ENCODE results near the gene ELF2.
"Not testable (repeated sequence)": the region's sequence is repeated elsewhere in the genome, so short reads cannot be mapped to it uniquely, and the experiment has no call there.

Gene ELF2

GRCh38 chr4:139082750-139083606 lies 94.0 kb downstream of the ELF2 start:
- peak overlapping the region; percentile 91 for H3K27ac Mint-ChIP-seq
- no peaks in the 10 kb centered on the region for H3K27me3 Mint-ChIP-seq
- peaks cover 49% of the 10 kb centered on the region for H3K4me1 Mint-ChIP-seq

GRCh38 chr4:139078926-139079325 lies 98.1 kb downstream of the ELF2 start:
- Mint-ChIP-seq H3K9me3 (no peaks in the 10 kb centered on the region), H3K27me3 (no peaks in the 10 kb centered on the region), H3K4me3 (no peak overlapping the region), H3K4me1 (peaks cover 72% of the 10 kb centered on the region), H3K27ac (no peak overlapping the region), H3K36me3 (peaks cover 1% of the 10 kb centered on the region)

More at GRCh38 chr4:139082750-139083606, 94.0 kb downstream of the ELF2 start:
- peak overlapping the region; percentile 92 for H3K4me3 Mint-ChIP-seq
- no peaks in the 10 kb centered on the region for H3K9me3 Mint-ChIP-seq
- H3K36me3 Mint-ChIP-seq, result no peaks in the 10 kb centered on the region

GRCh38 chr4:139077567-139078355 lies 99.3 kb downstream of the ELF2 start:
- peak overlapping the region; percentile 41 for H3K27ac Mint-ChIP-seq
- peaks cover 80% of the 10 kb centered on the region for H3K4me1 Mint-ChIP-seq
- H3K4me3 Mint-ChIP-seq, result peak overlapping the region; percentile 42
- no peaks in the 10 kb centered on the region for H3K9me3 Mint-ChIP-seq
- peaks cover 2% of the 10 kb centered on the region for H3K36me3 Mint-ChIP-seq
- H3K27me3 Mint-ChIP-seq, result no peaks in the 10 kb centered on the region

- no peak overlapping the region for H3K27ac Mint-ChIP-seq
- H3K9me3 Mint-ChIP-seq, result no peaks in the 10 kb centered on the region
- peaks cover 72% of the 10 kb centered on the region for H3K4me1 Mint-ChIP-seq
- H3K27me3 Mint-ChIP-seq, result no peaks in the 10 kb centered on the region
- H3K4me3 Mint-ChIP-seq, result no peak overlapping the region
- H3K36me3 Mint-ChIP-seq, result peaks cover 4% of the 10 kb centered on the region
Observed at GRCh38 chr4:139076016-139076744, 100.8 kb downstream of the ELF2 start.

- Mint-ChIP-seq H3K9me3 (no peaks in the 10 kb centered on the region), H3K27me3 (no peaks in the 10 kb centered on the region), H3K36me3 (peaks cover 8% of the 10 kb centered on the region), H3K4me3 (no peak overlapping the region), H3K27ac (no peak overlapping the region), H3K4me1 (peaks cover 31% of the 10 kb centered on the region)
Observed at GRCh38 chr4:139060591-139060990, 116.4 kb downstream of the ELF2 start.

- H3K27me3 Mint-ChIP-seq, H3K9me3 Mint-ChIP-seq, H3K4me3 Mint-ChIP-seq: not testable (repeated sequence)
- Mint-ChIP-seq H3K4me1 (peaks cover 45% of the 10 kb centered on the region), H3K36me3 (peaks cover 18% of the 10 kb centered on the region), H3K27ac (peak overlapping the region; percentile 23)
Observed at GRCh38 chr4:139059026-139059425, 118.0 kb downstream of the ELF2 start.

- peak overlapping the region; percentile 66 for H3K27ac Mint-ChIP-seq
- H3K4me3 Mint-ChIP-seq, result no peak overlapping the region
- no peaks in the 10 kb centered on the region for H3K27me3 Mint-ChIP-seq
- H3K9me3 Mint-ChIP-seq, result no peaks in the 10 kb centered on the region
- H3K36me3 Mint-ChIP-seq, result peaks cover 20% of the 10 kb centered on the region
- H3K4me1 Mint-ChIP-seq, result peaks cover 48% of the 10 kb centered on the region
Observed at GRCh38 chr4:139054791-139055505, 122.1 kb downstream of the ELF2 start.

- Mint-ChIP-seq H3K27ac (peak overlapping the region; percentile 38), H3K4me3 (no peak overlapping the region), H3K4me1 (peaks cover 51% of the 10 kb centered on the region), H3K9me3 (no peaks in the 10 kb centered on the region), H3K27me3 (no peaks in the 10 kb centered on the region), H3K36me3 (peaks cover 23% of the 10 kb centered on the region)
Observed at GRCh38 chr4:139053909-139054308, 123.1 kb downstream of the ELF2 start.

GRCh38 chr4:139050446-139050845 lies 126.6 kb downstream of the ELF2 start:
- Mint-ChIP-seq H3K27ac (no peak overlapping the region), H3K4me1 (peaks cover 30% of the 10 kb centered on the region), H3K4me3 (no peak overlapping the region), H3K27me3 (no peaks in the 10 kb centered on the region), H3K36me3 (peaks cover 25% of the 10 kb centered on the region), H3K9me3 (no peaks in the 10 kb centered on the region)

- Mint-ChIP-seq H3K4me3 (no peak overlapping the region), H3K4me1 (peaks cover 14% of the 10 kb centered on the region), H3K9me3 (no peaks in the 10 kb centered on the region), H3K27me3 (no peaks in the 10 kb centered on the region), H3K36me3 (peaks cover 13% of the 10 kb centered on the region), H3K27ac (no peak overlapping the region)
Observed at GRCh38 chr4:139048026-139048425, 129.0 kb downstream of the ELF2 start.

GRCh38 chr4:139044291-139044690 lies 132.7 kb downstream of the ELF2 start:
- no peaks in the 10 kb centered on the region for H3K27me3 Mint-ChIP-seq
- H3K4me3 Mint-ChIP-seq, result no peak overlapping the region
- H3K36me3 Mint-ChIP-seq, result peaks cover 13% of the 10 kb centered on the region
- H3K27ac Mint-ChIP-seq, result no peak overlapping the region
- H3K9me3 Mint-ChIP-seq, result no peaks in the 10 kb centered on the region
- peaks cover 22% of the 10 kb centered on the region for H3K4me1 Mint-ChIP-seq

GRCh38 chr4:139042981-139043460 lies 134.0 kb downstream of the ELF2 start:
- Mint-ChIP-seq H3K27ac (no peak overlapping the region), H3K27me3 (no peaks in the 10 kb centered on the region), H3K4me3 (no peak overlapping the region), H3K9me3 (no peaks in the 10 kb centered on the region), H3K36me3 (peaks cover 6% of the 10 kb centered on the region), H3K4me1 (peaks cover 16% of the 10 kb centered on the region)

- no peak overlapping the region for H3K27ac Mint-ChIP-seq
Observed at GRCh38 chr4:139038874-139039443, 138.1 kb downstream of the ELF2 start.

GRCh38 chr4:139036885-139037284 lies 140.1 kb downstream of the ELF2 start:
- Mint-ChIP-seq H3K9me3 (no peaks in the 10 kb centered on the region), H3K27ac (no peak overlapping the region), H3K36me3 (peaks cover 9% of the 10 kb centered on the region), H3K27me3 (no peaks in the 10 kb centered on the region), H3K4me3 (no peak overlapping the region), H3K4me1 (peaks cover 19% of the 10 kb centered on the region)

More at GRCh38 chr4:139038874-139039443, 138.1 kb downstream of the ELF2 start:
- H3K36me3 Mint-ChIP-seq, result peaks cover 9% of the 10 kb centered on the region
- H3K4me3 Mint-ChIP-seq, result no peak overlapping the region
- H3K4me1 Mint-ChIP-seq, result peaks cover 19% of the 10 kb centered on the region
- H3K27me3 Mint-ChIP-seq, result no peaks in the 10 kb centered on the region
- no peaks in the 10 kb centered on the region for H3K9me3 Mint-ChIP-seq
